ENCODE data around the gene CNOT1. TPM values are rescaled to one million over a fixed set of nuclear protein-coding genes. Genes with fewer than 3 reads are reported as not detected.

CNOT1 gene
- total RNA-seq, 1 experiment from 2014 or later = 328 TPM

DNA sequence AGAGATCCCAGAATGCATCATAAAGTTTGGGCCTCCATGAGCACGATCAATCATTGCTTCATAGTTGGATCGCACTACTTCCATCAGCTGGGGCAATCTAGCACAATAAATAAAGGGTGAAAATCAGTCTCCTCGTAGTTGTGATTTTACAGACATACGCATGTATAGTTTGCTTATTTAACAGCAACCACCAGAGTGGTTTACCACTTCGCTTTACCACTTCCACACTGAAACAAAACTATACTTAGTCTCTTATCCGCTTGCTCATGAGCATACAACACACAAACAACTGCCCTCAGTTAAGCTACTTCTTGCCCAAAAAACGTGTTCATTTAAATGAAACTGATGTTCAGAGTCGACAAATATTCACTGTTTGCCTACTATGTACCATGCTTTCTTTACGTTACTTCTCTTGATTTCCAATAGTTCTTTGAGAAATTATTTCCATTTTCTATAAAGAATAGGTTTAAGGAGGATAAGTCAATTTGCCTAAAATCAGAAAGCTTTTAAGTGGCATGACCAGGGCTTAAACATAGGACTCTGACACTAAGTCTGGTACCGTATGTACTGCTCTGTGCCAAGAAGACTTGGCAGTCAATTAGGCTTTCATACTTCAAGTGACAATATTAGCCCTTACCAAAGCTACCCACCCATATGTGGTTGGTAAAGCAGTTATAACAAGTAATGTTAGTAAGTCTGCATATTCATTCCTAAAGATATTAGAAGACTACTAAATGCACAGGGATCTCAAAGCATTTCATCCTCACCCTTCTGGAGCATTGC, 92.3 kb downstream of the CNOT1 start:
- Histone ChIP-seq H3K27ac (ENCODE audit: insufficient read length, low read depth, low read length) (no peak overlapping the region), H3K9me3 (ENCODE audit: control insufficient read depth, low read depth, low read length) (no peaks in the 10 kb centered on the region), H3K27me3 (ENCODE audit: insufficient read depth, low read length) (no peaks in the 10 kb centered on the region), H3K14ac (ENCODE audit: insufficient read depth, low read length) (no peak overlapping the region), H4K5ac (ENCODE audit: insufficient read length, low read depth, low read length) (peak overlapping the region; percentile 80), H2AK5ac (ENCODE audit: insufficient read length, low read length) (no peak overlapping the region), H2BK5ac (ENCODE audit: insufficient read length, low read length) (no peak overlapping the region), H2BK20ac (ENCODE audit: low read depth, low read length, poor library complexity, severe bottlenecking) (no peak overlapping the region), H4K8ac (replicated peaks; ENCODE audit: insufficient read length, low read depth, low read length) (no peak overlapping the region), H2BK12ac (ENCODE audit: insufficient read length, low read depth, low read length) (no peak overlapping the region), H3K23me2 (ENCODE audit: insufficient read length, low read depth, low read length, poor library complexity, severe bottlenecking) (no peaks in the 10 kb centered on the region), H3K56ac (ENCODE audit: insufficient read length, low read depth, low read length) (no peak overlapping the region), H3K23ac (ENCODE audit: insufficient read length, low read depth, low read length) (no peak overlapping the region), H3K18ac (ENCODE audit: insufficient read length, low read depth, low read length) (no peak overlapping the region), H3T11ph (ENCODE audit: low read length) (no peak overlapping the region), H2BK120ac (ENCODE audit: low read depth, low read length, poor library complexity, severe bottlenecking) (no peak overlapping the region), H3K9ac (ENCODE audit: extremely low read depth, insufficient read length, low read length) (no peak overlapping the region), H2AFZ (ENCODE audit: low read length) (no peak overlapping the region), H4K20me1 (ENCODE audit: control insufficient read depth, insufficient read depth, insufficient read length) (no peaks in the 10 kb centered on the region), H3K4me2 (ENCODE audit: insufficient read depth, insufficient read length, low read length) (no peak overlapping the region), H3K79me1 (ENCODE audit: insufficient read depth, low read depth, low read length, poor library complexity, severe bottlenecking) (no peaks in the 10 kb centered on the region), H4K91ac (ENCODE audit: insufficient read length, low read depth, low read length) (no peak overlapping the region), H3K4me1 (ENCODE audit: insufficient read depth, low read length) (no peaks in the 10 kb centered on the region), H2BK15ac (ENCODE audit: low read depth, low read length) (no peak overlapping the region), H3K4ac (ENCODE audit: low read depth, low read length) (no peak overlapping the region), H3K79me2 (ENCODE audit: insufficient read depth, low read length) (no peaks in the 10 kb centered on the region)
- Mint-ChIP-seq H3K27me3 (ENCODE audit: low read depth) (no peaks in the 10 kb centered on the region), H3K4me3 (no peak overlapping the region), H3K9me3 (no peaks in the 10 kb centered on the region), H3K27ac (no peak overlapping the region), H3K4me1 (no peaks in the 10 kb centered on the region), H3K36me3 (ENCODE audit: insufficient read depth in 1 of 3, low read depth in 3 of 3) (peaks cover 67 to 96% (median 88%) of the 10 kb centered on the region in 3 experiments)
- no peak for DNase-seq
- TF ChIP-seq, protein P1, sequence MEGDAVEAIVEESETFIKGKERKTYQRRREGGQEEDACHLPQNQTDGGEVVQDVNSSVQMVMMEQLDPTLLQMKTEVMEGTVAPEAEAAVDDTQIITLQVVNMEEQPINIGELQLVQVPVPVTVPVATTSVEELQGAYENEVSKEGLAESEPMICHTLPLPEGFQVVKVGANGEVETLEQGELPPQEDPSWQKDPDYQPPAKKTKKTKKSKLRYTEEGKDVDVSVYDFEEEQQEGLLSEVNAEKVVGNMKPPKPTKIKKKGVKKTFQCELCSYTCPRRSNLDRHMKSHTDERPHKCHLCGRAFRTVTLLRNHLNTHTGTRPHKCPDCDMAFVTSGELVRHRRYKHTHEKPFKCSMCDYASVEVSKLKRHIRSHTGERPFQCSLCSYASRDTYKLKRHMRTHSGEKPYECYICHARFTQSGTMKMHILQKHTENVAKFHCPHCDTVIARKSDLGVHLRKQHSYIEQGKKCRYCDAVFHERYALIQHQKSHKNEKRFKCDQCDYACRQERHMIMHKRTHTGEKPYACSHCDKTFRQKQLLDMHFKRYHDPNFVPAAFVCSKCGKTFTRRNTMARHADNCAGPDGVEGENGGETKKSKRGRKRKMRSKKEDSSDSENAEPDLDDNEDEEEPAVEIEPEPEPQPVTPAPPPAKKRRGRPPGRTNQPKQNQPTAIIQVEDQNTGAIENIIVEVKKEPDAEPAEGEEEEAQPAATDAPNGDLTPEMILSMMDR (conservative IDR thresholded peaks at IDR 0.05) = no peak
- no CpG with 5 or more reads among the region's 10 CpGs for WGBS (ENCODE audit: extremely low coverage, insufficient read length, low lambda C conversion rate)

All from H9 (cell line).